Inferior parietal cortex (tissue), 1 donor: ENCODE measurements around the gene LY6G5C.

Source experiments
- DNase-seq: peaks from one replicate; pipeline ENCODE4 v3.0.0-alpha.2; 2016; ENCODE audit errors: extremely low spot score

Gene LY6G5C

GRCh38 chr6:31680226-31681134 is at the start of gene LY6G5C:
Gene LY6G5C (minus strand): TSS chr6:31681067. CDS start chr6:31680373, 694 bp downstream.
- DNase-seq, result peak; percentile 82

DNA sequence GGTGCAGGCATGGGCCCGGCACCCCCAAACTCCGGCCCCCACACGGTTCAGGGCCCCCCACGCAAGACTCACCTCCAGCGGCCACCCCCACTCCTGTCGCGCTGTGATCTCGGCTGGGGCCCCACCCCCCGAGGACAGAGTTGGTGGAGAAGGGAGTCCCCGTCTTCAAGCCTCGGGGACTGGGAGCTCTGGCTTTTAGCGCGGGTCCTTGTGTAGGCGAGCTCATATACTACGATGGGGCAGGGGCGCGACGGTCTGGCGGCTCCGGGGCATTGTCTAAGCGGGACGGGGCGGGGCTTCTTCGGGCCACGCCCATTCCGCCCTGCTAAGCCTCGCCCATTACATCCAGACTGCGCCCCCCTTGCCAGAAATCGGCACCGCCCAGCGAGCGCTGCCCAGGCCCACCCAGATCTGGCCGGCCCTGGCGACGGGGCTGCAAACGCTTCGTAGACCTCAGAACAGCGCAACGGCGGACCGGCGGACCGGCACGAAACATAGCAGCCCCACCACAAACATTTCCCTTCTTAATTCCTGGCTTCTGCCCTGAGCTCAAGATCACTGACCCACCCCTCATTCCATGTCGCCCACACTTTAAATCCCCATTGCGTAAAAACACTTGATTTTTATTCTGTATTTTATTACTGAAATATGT is 49.2 kb upstream of the LY6G5C start:
- peak; percentile 58 for DNase-seq

- peak; percentile 71 for DNase-seq
These were observed 48.7 kb upstream of the LY6G5C start for GRCh38 chr6:31729515-31729978.

GRCh38 chr6:31728767-31729514 is 48.1 kb upstream of the LY6G5C start, which contains the start of gene DDAH2:
Gene DDAH2 (minus strand): TSS chr6:31729299. CDS start chr6:31729161, 138 bp downstream.
- DNase-seq, result no peak

- DNase-seq, result no peak
These were observed 47.1 kb upstream of the LY6G5C start for GRCh38 chr6:31727717-31728671.

- no peak for DNase-seq
These were observed 46.3 kb upstream of the LY6G5C start for GRCh38 chr6:31727034-31727716.

- no peak for DNase-seq
These were observed 44.9 kb upstream of the LY6G5C start for GRCh38 chr6:31725502-31726350.

DNA sequence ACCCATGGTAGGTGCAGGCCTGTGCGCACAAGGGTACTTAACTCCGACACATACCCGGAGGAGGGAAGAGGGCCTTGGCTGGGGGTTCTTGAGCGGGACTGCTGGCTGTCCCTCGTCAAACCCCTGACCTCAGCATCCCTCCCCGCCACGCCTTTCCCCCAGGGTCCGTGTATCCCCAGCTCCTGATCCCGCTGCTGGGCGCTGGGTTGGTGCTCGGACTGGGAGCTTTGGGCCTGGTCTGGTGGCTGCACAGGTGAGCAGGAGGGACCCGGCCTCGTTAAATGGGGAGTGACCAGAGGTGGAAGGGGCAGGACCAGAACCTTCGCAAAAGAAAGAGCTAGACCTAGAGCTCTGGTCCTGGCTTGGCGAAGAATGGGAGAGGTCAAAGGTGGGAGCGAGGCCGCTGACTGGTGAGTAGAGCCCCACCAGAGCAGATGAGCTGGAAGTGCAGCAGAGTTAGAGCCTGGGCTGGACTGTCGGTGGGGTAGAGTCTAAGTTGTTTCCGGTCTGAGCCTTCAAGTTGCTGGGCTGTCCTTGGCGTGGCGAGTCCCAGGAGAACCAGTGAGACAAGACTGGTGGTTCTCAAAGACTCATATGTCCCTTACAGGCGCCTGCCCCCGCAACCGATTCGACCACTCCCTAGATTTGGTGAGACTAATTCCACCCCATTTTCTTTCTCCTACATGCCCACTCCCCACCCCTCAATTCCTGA is 43.3 kb upstream of the LY6G5C start:
- DNase-seq, result no peak

GRCh38 chr6:31723245-31723979 is 42.5 kb upstream of the LY6G5C start, which contains the start of gene MPIG6B:
Gene MPIG6B (plus strand): TSS chr6:31723373. CDS start chr6:31723384, 11 bp downstream.
- no peak for DNase-seq

DNA sequence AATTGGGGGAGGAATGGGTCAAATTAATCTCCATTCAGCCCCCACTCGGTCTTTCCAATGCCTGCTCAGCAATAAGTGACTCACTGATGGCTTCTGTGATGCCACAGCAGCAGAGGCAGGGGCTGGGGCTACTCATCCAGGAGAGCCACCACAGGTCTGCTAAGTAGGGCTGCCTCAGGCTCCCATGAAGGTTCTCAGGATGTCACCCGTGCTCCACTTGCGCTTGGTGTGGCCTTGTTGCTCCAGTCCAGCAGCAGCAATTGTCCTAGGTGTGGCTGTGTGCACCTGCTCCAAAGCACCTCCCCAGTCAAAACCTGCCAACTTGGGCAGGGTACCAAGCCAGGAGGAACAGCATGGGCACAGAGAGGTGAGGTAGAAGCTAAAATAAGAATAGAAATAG is 41.3 kb upstream of the LY6G5C start:
- DNase-seq, result no peak

- DNase-seq, result no peak
These were observed 40.6 kb upstream of the LY6G5C start, which contains the start of gene LY6G6C for GRCh38 chr6:31721351-31722020. Gene LY6G6C (minus strand): TSS chr6:31721746. CDS start chr6:31721679, 67 bp downstream.

GRCh38 chr6:31720196-31720770 is 39.4 kb upstream of the LY6G5C start:
- DNase-seq, result no peak

GRCh38 chr6:31719001-31719400 is 38.1 kb upstream of the LY6G5C start:
- DNase-seq, result no peak

GRCh38 chr6:31718265-31718664 is 37.4 kb upstream of the LY6G5C start:
- no peak for DNase-seq

DNA sequence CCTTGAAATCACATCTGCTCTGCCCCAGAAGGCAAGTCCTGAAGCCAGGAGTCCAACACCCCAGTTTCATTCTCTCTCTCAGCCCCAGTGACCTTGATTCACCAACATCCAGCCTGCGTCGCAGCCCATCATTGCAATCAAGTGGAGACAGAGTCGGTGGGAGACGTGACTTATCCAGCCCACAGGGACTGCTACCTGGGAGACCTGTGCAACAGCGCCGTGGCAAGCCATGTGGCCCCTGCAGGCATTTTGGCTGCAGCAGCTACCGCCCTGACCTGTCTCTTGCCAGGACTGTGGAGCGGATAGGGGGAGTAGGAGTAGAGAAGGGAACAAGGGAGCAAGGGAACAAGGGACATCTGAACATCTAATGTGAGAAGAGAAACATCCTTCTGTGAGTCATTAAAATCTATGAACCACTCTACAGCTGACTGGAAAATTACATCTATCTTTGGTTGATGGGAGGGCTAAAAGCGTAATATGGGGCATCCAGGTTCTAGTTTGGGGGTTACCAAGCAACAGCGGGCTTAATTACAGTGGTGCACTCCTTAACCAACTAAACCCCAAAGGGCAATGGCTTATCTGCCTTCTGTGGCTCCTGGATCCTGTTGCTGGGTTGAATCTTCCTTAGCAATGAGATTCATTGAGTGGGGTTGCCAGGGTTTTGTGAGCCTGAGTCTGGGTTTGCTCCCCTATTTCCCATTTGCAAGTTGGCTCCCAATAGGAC is 36.8 kb upstream of the LY6G5C start:
- DNase-seq, result no peak
